Transverse colon (tissue), 4 donors: Measurements from ENCODE around the gene ELAPOR1. TPM values are rescaled to one million over a fixed set of nuclear protein-coding genes. Genes with fewer than 3 reads are reported as not detected.
"Not testable (repeated sequence)": the region's sequence is repeated elsewhere in the genome, so short reads cannot be mapped to it uniquely, and the experiment has no call there.

Source experiments
- DNase-seq: peaks from one replicate; pipeline ENCODE4 v3.0.0-alpha.2; 2019
- H3K27ac ChIP-seq, 4 donors: fragments of 200-600 bp; sonication (generic); 2 replicates each; pipeline ENCODE4 v1.5.1; 2016 to 2018; ENCODE audit warnings: inconsistent platforms in 4 of 4
- H3K27me3 ChIP-seq: fragments of 200-600 bp; sonication (generic); 2 replicates; pipeline ENCODE4 v1.5.1; 2017; ENCODE audit warnings: inconsistent platforms
- H3K36me3 ChIP-seq, 4 donors: fragments of 200-600 bp; sonication (generic); 2 replicates each; pipeline ENCODE4 v1.5.1; 2017 to 2019; ENCODE audit warnings: inconsistent platforms in 4 of 4
- H3K4me1 ChIP-seq, 4 donors: fragments of 200-600 bp; sonication (generic); 2 replicates each; pipeline ENCODE4 v1.5.1; 2017 to 2020; ENCODE audit warnings: inconsistent platforms in 4 of 4
- H3K4me3 ChIP-seq, 4 donors: fragments of 200-600 bp; sonication (generic); 1 replicate in 1 of 4; 2 replicates in 3 of 4; pipeline versions ENCODE4 v1.5.1 to v1.6.1; 2017 to 2019; ENCODE audit warnings: inconsistent platforms in 4 of 4
- H3K9me3 ChIP-seq, 2 donors: fragments of 200-600 bp; sonication (generic); 2 replicates each; pipeline ENCODE4 v1.5.1; 2017 to 2019; ENCODE audit warnings: inconsistent platforms in 2 of 2
- EP300 ChIP-seq: sonication (generic); formaldehyde crosslinking; IDR thresholded peaks from one replicate; pipeline ENCODE4 v1.6.1; 2017; ENCODE audit warnings: antibody characterized with exemption, low read depth
- POLR2A ChIP-seq: fragments of 450-650 bp; IDR thresholded peaks from one replicate; pipeline ENCODE4 v1.6.1; 2016; ENCODE audit warnings: antibody characterized with exemption, mild to moderate bottlenecking, moderate library complexity
- POLR2AphosphoS5 ChIP-seq, 3 donors: sonication (generic); formaldehyde crosslinking; IDR thresholded peaks; one replicate each; pipeline ENCODE4 v1.6.1; 2016; ENCODE audit warnings: antibody characterized with exemption in 3 of 3
- WGBS, 2 donors: methylation state at CpG; one replicate each; pipeline ENCODE4 v1.1.5; 2018; ENCODE audit warnings: low coverage in 1 of 2; 5-methylcytosine and 5-hydroxymethylcytosine counted together
- in situ Hi-C, 4 donors: fragments of 200-750 bp; cut with MboI; loops; one replicate each; pipeline versions ENCODE4 v1.15.0 to v1.15.1; 2017; ENCODE audit warnings: low sequenced_read_pairs in 3 of 4, low pct_ligation_motif_present in 1 of 4, low pct_unique_long_range_greater_than_20kb in 1 of 4
- intact Hi-C: fragments of 100-400 bp; cut with DNase I; formaldehyde crosslinking; loops from one replicate; pipeline ENCODE4 v1.15.1; 2023; ENCODE audit warnings: low total_unique reads
- total RNA-seq, 4 donors: library from RNA; depleted of rRNA; stranded (reverse); fragments of >200 nt; gene quantifications; one replicate each; pipeline ENCODE4 v1.1.0, GENCODE V29; 2016
- TF ChIP-seq, protein P1 (sequence below), 5 experiments: fragments of 200-600 bp in 3 of 5; fragments of 450-650 bp in 2 of 5; sonication (generic) in 3 of 5; IDR thresholded peaks; 1 replicate in 2 of 5; 2 replicates in 3 of 5; pipeline ENCODE4 v1.5.1; 2016 to 2017; ENCODE audit warnings: antibody characterized with exemption in 5 of 5, inconsistent platforms in 3 of 5, mild to moderate bottlenecking in 2 of 5, moderate library complexity in 1 of 5

Gene ELAPOR1
- total RNA-seq, 4 donors from 2014 or later = 19.5 to 72.2 (median 38.4) TPM

DNA sequence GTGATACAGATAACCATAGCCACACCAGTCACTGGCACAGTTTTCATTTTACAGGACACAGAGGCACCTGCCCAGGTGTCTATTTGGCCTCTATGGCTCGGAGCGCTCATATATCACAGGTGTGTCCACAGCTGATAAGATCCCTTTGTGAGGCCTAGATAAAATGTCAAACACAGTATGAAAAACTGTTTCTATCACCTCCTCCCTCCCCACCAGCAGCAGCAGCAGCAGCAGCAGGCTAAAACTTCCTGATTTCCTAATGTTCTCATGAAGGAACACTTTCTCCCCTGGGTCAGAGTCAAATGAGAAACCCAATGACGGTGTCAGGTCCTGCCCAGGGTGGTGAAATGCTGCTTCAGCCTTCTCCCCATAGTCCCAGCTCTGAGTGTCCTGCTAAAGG, 24.4 kb downstream of the ELAPOR1 start:
- DNase-seq = peak; percentile 47
- Histone ChIP-seq H3K27ac (peak overlapping the region; percentile 76 to 90 (median 88)), H3K4me1 (peaks cover 3 to 54% (median 34%) of the 10 kb centered on the region in 4 donors), H3K4me3 (no peak overlapping the region), H3K9me3 (no peaks in the 10 kb centered on the region), H3K36me3 (no peaks in the 10 kb centered on the region), H3K27me3 (no peaks in the 10 kb centered on the region)
- TF ChIP-seq, protein P1, sequence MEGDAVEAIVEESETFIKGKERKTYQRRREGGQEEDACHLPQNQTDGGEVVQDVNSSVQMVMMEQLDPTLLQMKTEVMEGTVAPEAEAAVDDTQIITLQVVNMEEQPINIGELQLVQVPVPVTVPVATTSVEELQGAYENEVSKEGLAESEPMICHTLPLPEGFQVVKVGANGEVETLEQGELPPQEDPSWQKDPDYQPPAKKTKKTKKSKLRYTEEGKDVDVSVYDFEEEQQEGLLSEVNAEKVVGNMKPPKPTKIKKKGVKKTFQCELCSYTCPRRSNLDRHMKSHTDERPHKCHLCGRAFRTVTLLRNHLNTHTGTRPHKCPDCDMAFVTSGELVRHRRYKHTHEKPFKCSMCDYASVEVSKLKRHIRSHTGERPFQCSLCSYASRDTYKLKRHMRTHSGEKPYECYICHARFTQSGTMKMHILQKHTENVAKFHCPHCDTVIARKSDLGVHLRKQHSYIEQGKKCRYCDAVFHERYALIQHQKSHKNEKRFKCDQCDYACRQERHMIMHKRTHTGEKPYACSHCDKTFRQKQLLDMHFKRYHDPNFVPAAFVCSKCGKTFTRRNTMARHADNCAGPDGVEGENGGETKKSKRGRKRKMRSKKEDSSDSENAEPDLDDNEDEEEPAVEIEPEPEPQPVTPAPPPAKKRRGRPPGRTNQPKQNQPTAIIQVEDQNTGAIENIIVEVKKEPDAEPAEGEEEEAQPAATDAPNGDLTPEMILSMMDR (IDR thresholded peaks at IDR 0.05) = no peak
- TF ChIP-seq EP300 (no peak), POLR2AphosphoS5 (IDR thresholded peaks at IDR 0.05) (peak in 2 of 3 donors; percentile 13 to 40), POLR2A (peak; percentile 39)
- in situ Hi-C loops = no loop called here
- intact Hi-C loops = no loop called here
- 47% methylated on average over 3 of the region's 3 CpGs; no CpG with 5 or more reads in 1 of the 2 donors for WGBS, 2 donors

DNA sequence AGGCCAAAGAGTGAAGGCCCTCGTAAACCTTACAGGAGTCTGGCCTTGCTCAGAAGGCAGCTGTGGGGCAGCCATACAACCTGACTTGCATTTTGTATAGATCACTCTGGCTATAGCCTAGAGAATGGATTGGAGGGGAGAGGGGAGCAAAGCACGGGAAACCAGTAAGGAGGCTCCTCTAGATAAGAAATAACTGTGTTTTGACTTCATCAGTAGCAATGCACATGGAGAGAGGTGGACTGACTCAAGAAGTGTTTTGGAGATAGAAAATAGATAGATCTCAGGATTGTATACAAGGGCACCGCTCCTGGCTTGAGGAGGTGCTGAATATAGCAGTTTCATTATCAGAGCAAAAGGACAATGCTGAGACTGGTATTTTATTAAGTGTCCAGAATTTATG, 26.5 kb downstream of the ELAPOR1 start:
- no peak for TF ChIP-seq POLR2AphosphoS5 (IDR thresholded peaks at IDR 0.05)
- TF ChIP-seq, protein P1 (IDR thresholded peaks at IDR 0.05) = no peak
- TF ChIP-seq EP300 = no peak
- TF ChIP-seq POLR2A = no peak
- H3K4me1 ChIP-seq = peaks cover 0 to 38% (median 20%) of the 10 kb centered on the region in 4 donors
- H3K4me3 ChIP-seq = no peak overlapping the region
- no peaks in the 10 kb centered on the region for H3K27me3 ChIP-seq
- intact Hi-C loops (no loop called here), in situ Hi-C loops (no loop called here)
- no peak overlapping the region for H3K27ac ChIP-seq
- no peak for DNase-seq
- no peaks in the 10 kb centered on the region for H3K36me3 ChIP-seq
- no peaks in the 10 kb centered on the region for H3K9me3 ChIP-seq
- WGBS, 2 donors = 80 to 88% methylated on average over 3 of the region's 3 CpGs

DNA sequence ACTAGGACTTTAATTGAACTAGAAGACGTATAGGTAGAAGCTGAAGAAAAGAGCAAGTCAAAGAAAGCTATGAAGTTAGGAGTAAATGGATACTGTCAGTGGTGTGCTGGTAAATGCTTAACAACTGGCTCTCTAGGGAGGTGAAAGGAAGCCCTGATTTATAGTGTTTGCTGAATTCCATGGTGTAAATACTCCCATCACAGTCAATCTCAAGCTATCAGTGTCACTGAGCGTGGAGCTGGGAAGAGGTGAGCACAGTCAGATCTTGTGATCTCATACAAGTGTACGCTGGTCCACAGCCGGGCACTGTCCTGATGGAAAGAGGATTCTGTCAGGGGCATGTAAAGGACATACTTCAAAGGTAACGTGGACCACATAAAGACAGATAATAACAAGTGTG, 28.3 kb downstream of the ELAPOR1 start:
- TF ChIP-seq, protein P1 (IDR thresholded peaks at IDR 0.05) = no peak
- no peak for TF ChIP-seq POLR2A
- TF ChIP-seq EP300 = no peak

DNA sequence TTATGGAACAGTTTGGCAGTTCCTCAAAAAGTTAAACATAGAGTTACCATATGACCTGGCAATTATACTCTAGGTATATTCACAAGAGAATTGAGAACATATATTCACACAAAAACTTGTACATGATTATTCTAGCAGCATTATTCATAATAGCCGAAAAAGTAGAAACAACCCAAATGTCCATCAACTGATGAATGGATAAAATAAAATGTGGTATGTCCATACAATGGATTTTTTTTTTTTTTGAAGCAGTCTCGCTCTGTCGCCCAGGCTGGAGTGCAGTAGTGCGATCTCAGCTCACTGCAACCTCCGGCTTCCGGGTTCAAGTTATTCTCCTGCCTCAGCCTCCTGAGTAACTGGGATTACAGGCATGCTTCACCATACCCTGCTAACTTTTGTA, 28.8 kb downstream of the ELAPOR1 start:
- in situ Hi-C loops, H3K9me3 ChIP-seq, DNase-seq, intact Hi-C loops, H3K27me3 ChIP-seq, H3K36me3 ChIP-seq, H3K4me3 ChIP-seq: not testable (repeated sequence)
- peaks cover 0 to 15% (median 6%) of the 10 kb centered on the region in 4 donors for H3K4me1 ChIP-seq
- WGBS, 2 donors = 90 to 93% methylated on average over 6 of the region's 6 CpGs
- peak overlapping the region in 1 of 4 donors; percentile 49 for H3K27ac ChIP-seq

More for the DNA sequence above, 28.3 kb downstream of the ELAPOR1 start:
- Histone ChIP-seq H3K27ac (peak overlapping the region in 2 of 4 donors; percentile 12 to 49), H3K4me3 (no peak overlapping the region), H3K36me3 (no peaks in the 10 kb centered on the region), H3K4me1 (peaks cover 0 to 19% (median 10%) of the 10 kb centered on the region in 4 donors), H3K9me3 (no peaks in the 10 kb centered on the region), H3K27me3 (no peaks in the 10 kb centered on the region)
- no peak for DNase-seq
- WGBS, 2 donors = 61 to 75% methylated on average over 2 to 5 of the region's 5 CpGs
- intact Hi-C loops = no loop called here
- in situ Hi-C loops = no loop called here

DNA sequence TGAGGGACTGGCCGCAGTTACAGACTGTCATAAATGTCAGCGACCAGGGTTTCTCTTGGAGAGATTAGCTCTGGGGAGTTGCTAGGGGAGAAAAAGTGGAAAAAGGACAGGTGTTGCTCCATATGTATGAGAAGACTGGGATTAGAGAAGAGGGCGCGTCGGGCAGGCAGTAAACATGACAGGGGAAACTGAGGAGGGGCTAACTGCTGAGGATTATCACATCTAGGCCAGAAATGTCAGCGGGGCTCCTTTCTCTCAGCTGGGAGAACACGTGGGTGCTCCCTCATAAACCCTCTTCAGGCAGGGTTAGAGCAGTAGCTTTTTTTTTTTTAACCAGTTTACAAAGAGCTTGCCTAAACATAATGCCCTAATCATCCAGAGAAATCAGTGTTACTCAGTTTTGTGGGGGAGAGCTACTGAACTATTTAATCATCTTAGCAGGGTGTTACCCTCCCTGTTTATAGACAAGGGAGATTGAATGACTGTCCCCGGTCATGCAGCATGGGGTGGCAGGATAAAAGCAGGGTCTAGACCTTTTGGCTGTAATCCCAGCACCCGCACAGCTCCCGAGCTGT, 35.2 kb downstream of the ELAPOR1 start:
- TF ChIP-seq POLR2AphosphoS5 (IDR thresholded peaks at IDR 0.05) (no peak), EP300 (no peak), POLR2A (no peak)
- TF ChIP-seq, protein P1 (IDR thresholded peaks at IDR 0.05) = no peak
- Histone ChIP-seq H3K9me3 (no peaks in the 10 kb centered on the region), H3K27me3 (no peaks in the 10 kb centered on the region), H3K36me3 (no peaks in the 10 kb centered on the region), H3K27ac (peak overlapping the region; percentile 30 to 79 (median 56)), H3K4me1 (peaks cover 0 to 39% (median 31%) of the 10 kb centered on the region in 4 donors), H3K4me3 (no peak overlapping the region)
- 25 to 43% methylated on average over 9 to 10 of the region's 10 CpGs for WGBS, 2 donors
- in situ Hi-C loops (no loop called here), intact Hi-C loops (no loop called here)
- no peak for DNase-seq
